Stimulated activated CD4-positive, alpha-beta T cell treated with anti-CD3 and anti-CD28 coated beads, TNF-alpha, amount 100 ng/mL, for 4 hours (primary cell): ENCODE data around the gene WDPCP.
"Not testable (repeated sequence)": the region's sequence is repeated elsewhere in the genome, so short reads cannot be mapped to it uniquely, and the experiment has no call there.

Experiments
- DNase-seq, 3 experiments: peaks; one replicate each; pipeline ENCODE4 v3.0.0-alpha.2; 2020; ENCODE audit warnings: low read depth in 3 of 3

WDPCP gene

DNA sequence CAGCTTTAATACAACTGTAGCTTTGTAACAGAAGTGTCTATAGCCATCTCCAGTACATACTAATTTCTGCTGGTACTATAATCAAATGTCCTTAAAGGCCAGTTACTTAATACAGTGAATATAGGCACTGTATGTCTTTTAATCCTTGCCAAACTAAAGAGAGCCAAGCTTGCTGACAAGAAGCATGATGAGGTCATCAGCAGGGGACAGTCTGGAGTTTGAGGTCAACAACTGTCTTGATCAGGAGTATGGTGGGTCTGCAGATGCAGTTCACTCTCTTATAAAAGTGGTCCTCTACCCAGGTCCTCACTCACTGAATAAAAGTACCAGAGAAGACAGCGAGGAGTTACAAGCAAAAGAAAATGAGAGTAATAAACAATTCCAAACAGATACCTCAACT lies 219.1 kb downstream of the WDPCP start:
- no peak for DNase-seq

DNA sequence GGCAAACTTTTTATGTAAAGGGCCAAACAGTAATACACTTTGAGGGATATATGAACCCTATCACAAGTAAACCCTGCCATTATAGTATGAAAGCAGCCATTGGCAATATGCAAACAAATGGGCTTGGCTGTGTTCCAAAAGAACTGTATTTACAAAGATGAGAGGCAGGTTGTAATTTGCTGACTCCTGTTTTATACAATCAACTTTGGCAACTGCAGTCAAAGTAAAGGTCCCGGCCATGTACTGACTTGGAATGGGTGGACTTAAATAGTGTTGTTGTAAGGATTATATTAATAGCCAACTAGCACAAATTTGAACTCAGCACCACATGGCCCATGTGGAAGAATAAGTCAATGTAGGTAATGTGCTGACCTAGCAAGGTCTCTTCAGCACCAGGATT lies 223.4 kb downstream of the WDPCP start:
- no peak for DNase-seq

DNA sequence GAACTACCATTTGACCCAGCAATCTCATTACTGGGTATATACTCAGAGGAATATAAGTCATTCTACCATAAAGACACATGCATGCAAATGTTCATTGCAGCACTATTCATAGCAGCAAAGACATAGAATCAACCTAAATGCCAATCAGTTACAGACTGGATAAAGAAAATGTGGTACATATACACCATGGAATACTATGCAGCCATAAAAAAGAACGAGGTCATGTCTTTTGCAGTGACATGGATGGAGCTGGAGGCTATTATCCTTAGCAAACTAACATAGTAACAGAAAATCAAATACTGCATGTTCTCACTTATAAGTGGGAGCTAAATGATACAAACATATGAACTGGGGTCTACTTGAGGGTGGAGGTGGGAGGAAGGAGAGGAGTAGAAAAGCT lies 230.6 kb downstream of the WDPCP start:
- DNase-seq, result not testable (repeated sequence)

DNA sequence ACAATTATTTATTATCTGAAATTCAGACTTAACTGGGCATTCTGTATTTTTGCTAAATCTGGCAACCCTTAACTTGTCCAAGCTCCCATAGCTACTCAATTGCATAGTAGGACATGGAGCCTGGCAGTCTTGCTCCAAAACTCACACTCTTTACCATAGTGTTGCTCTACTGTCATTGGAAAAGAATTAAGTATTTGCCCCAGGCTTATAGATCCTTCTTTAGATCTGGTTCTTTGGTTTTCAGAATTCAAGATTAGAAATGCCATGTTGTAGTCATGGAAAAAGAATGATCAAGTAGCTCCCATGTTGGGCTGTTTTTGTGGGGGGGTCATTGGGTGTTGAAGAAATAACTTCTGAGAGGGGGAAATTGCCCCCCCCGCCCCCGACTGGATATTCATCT lies 240.9 kb downstream of the WDPCP start:
- no peak for DNase-seq

DNA sequence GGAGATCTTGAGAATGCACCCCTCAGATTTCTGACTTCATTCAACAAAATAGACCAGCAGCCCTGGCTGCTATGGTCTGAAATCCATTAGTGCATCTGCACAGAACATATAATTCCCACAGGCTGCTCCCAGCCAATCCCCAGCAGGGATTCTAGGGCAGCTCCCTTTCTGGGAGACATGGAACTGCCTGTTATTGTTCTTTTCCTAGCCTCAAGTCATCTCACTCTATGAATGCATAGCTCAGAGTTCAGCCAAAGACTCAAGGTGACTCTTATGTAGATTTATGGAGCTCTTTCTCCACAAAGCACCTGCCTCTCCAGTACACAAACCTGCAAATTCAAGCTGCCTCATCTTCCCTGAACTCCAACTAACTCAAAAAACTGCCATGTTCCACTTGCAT lies 241.9 kb downstream of the WDPCP start:
- DNase-seq, result no peak

DNA sequence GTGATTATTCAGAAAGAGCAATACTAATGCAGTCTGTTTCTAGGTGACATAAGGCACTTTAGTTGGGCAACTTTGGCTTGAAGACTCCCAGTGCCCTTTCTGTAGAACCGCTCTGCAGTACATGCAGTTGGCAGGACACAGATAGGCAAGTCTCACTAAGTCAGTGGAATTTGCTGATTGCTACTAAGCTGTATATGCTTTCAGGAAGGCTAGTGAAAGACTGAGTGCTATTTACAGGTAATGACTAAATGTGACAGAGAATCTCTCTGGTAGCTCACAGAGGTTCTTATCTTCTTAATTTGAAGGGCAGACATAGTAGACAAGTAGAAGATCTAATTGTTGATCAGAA lies 243.0 kb downstream of the WDPCP start:
- DNase-seq, result no peak

DNA sequence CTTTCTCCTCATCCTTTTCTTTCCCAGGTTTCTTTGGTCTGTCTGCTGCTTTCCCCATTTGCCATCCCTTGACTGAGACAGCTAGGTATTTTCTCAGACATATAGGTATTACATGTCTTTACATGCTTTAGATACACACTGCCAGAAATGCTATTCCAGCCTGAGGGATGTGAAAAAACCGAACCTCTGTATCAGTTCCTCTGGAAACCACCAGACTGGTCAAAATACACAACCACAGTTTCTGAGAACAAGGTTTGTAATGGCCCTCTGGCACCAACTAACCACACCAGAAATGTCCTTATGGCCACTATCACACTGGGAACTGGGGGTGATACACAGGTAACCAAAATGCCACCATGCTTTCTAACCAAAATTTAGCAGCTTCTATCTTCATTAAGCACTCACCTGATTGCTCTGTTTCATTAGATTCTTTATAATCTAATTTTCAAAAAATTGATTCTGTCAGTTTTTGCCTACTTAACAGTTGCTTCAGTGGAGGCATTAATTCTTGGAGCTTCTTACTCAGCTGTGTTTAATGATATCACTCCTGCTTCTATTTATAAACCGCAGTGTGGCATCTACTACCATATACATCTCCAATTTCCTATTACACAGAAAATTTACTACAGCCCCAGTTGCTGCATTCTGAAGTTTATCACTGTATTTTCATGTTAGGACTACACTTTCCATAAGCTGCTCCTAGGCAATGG lies 243.5 kb downstream of the WDPCP start:
- no peak for DNase-seq

DNA sequence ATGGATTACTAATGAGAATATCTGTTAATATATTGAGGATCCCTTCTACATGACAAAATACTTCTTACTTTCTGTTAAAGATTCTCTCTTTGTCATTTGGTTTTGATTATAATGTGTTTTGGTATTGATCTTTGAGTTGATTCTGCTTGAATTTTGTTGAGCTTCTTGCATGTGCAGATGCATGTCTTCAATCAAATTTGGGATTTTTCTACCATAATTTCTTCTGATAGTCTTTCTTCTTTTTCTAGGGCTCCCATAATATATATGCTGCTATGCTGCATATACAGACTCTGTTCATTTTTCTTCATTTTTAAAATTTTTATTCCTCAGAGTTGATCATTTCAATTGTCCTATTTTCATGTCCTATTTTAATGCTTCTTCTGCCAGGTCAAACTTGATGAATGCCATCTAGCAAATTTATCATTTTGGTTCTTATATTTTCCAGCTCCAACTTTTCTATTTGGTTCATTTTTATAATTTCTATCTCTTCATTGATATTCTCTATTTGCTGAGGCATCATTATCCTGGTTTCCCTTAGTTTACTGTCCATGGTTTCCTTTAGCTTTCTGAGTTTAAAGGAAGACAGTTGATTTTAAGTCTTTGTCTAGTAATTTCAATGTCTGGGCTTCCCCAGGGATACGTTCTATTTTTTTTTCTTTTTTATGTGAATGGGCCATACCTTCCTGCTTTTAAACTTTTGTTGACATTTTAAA lies 244.7 kb downstream of the WDPCP start:
- no peak for DNase-seq

DNA sequence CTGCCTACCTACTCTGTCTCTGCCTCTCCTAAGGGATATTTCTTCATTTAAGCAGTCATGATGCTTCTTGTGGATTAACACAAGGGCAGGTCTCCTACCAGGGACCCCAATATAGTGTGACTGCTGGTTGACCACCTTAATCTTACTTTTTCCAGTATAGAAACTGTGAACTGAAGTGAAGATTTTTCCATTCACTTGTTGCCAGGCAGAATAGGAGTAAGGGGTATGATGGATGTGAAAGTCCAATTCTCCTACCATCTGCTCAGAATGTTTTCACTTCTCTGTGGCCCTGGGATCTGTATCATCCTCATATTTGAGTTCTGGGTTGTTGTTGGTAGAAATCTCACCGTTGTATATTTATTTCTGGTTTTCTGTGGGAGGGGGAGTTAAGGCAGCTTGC lies 247.8 kb downstream of the WDPCP start:
- no peak for DNase-seq

DNA sequence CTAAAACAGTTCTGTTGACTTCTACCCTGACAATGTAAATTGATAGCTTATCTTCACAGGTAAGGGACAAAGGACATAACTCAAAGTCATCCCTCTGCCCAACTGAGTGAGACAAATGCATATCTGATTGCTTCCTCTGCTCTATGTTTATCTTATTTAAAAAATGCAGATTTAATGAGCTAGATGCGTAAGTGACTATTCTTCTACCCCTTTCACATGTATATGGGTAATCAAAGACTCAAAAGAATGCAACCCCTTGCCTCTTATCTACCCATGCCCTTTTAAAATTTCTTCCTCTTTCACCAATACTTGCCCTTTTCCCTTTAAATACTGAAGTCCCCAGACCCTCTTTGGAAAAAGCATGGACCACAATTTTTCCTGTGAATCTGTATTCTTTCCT lies 253.4 kb downstream of the WDPCP start:
- DNase-seq, result no peak

DNA sequence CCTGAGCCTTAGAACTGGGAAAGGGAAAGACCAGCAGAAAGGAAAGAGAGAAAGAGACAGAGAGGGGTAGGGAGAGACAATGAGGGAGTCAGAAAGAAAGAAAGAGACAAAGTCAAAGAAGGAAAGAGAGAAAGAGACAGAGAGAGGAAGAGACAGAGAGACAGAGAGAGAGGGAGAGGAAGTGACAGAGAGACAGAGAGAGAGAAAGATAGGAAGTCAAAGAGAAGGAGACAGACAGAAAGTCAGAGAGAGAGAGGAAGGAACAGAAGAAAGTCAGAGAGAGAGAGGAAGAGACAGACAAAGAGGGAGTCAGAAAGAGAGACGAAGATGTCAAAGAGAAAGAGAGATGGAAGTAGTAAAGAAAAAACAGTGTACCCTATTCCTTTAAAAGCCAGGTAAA lies 261.8 kb downstream of the WDPCP start:
- no peak for DNase-seq

DNA sequence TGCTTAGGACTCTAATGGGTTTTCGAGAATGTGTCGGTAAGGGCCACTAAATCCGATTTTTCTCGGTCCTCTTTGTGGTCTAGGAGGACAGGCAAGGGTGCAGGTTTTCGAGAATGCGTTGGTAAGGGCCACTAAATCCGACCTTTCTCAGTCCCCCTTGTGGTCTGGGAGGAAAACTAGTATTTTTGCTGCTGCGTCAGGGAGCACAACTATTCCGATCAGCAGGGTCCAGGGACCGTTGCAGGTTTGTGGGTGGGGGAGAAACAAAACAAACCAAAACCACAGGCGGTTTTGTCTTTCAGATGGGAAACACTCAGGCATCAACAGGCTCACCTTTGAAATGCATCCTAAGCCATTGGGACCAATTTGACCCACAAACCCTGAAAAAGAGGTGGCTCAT lies 264.6 kb downstream of the WDPCP start:
- not testable (repeated sequence) for DNase-seq

DNA sequence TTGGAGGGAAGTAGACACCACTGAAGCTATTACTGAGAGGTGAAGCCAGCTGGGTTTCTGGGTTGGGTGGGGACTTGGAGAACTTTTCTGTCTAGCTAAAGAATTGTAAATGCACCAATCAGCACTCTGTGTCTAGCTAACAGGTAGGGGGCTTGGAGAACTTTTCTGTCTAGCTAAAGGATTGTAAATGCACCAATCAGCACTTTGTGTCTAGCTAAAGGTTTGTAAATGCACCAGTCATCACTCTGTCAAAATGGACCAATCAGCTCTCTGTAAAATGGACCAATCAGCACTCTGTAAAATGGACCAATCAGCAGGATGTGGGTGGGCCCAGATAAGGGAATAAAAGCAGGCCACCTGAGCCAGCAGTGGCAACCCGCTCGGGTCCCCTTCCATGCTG lies 266.3 kb downstream of the WDPCP start:
- DNase-seq, result not testable (repeated sequence)

DNA sequence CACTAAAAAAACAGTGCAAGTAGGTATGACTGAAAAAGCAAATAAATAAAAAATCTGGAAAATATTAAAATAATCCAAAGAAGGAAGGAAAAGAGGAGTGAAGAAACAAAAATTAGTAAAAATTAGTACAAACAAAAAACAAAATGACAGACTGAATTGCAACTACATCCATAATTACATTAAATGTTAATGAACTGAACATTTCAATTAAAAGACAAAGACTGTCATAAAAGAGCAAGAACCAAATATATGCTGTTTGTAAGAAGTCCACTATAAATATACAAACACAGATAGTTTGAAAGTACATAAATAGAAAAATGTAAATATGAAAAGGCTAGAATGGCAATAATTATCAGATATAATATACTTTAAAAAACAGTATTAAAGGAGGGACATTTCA lies 267.6 kb downstream of the WDPCP start:
- no peak for DNase-seq

DNA sequence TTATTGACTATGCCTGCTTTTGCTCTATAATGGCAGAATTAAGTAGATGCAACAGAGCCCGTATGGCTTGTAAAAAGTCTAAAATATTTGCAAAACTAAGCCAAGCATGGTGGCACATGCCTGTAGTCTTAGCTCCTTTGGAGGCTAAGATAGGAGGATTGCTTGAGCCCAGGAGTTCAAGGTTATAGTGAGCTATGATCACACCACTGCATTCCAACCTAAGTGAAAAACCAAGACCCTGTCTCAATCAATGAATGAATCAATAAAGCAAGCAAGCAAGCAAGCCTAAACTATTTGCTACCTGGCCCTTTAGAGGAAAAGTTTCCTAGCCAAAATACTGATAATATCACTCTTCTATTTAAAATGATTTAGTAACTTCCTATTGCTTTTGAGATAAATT lies 277.7 kb downstream of the WDPCP start:
- DNase-seq, result no peak

DNA sequence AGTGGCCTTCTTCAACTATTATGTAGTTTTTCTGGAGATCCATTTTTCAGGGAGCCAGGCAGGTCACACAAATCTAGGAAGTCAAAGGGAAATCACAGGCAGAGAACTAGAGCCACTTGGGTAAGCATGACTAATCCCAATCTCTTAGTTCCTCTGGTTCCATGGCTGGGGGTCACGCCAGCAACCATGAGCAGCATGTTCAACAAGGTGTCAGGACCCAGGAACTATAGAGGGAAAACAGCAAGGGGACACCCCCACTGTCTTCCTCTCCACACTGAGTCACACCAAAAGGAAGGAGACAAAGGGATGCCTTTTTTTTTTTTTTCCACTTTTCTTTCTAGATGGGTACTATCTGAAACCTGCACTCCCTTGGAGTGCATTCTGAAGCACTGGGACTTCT lies 286.8 kb downstream of the WDPCP start:
- no peak for DNase-seq

DNA sequence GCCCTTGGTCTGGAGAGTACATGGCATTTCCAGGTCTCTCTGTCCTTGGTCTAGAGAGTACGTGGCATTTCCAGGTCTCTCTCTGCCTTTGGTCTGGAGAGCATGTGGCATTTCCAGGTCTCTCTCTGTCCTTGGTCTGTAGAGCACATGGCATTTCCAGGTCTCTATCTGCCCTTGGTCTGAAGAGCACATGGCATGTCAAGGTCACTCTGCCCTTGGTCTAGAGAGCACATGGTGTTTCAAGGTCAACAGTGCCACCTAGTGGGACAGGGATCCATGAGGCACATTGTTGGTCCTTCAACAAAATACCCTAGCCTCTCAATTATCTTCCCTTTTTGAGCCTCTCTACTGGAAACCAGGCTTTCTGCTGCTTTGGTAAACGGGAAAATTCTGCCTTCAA lies 287.4 kb downstream of the WDPCP start:
- DNase-seq, result no peak

DNA sequence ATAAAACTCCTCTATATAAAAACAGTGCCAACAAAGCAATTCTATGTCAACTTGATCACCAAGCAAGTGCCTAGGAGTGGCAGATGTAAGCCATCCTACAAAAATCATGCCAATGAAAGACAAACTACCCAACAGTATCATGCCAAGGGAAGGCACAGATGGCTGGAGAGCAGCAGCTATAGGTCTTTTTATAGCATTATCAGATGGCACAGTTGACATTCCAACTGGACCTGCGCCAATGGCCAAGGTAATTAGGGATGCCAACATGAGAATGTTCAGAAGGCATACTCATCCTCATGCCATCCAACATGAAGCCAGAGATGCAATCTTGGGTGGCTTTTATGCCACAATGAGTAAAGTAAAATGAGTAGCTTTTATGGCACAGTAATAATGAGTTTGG lies 300.3 kb downstream of the WDPCP start:
- DNase-seq, result no peak

DNA sequence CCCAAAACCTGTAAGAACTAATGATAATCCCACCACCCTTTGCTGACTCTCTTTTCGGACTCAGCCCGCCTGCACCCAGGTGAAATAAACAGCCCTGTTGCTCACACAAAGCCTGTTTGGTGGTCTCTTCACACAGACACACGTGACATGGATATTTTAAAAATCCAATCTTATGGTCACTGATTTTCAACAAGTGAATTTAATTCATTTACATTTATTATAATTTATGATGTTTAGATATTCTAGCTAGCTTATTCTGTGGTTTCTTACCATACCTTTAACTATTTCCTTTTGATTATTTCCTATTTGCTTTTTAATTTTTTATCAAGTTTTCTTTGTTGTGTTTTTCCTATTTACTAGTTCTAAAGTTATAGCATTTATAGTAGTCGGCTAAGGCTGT lies 301.8 kb downstream of the WDPCP start:
- not testable (repeated sequence) for DNase-seq

DNA sequence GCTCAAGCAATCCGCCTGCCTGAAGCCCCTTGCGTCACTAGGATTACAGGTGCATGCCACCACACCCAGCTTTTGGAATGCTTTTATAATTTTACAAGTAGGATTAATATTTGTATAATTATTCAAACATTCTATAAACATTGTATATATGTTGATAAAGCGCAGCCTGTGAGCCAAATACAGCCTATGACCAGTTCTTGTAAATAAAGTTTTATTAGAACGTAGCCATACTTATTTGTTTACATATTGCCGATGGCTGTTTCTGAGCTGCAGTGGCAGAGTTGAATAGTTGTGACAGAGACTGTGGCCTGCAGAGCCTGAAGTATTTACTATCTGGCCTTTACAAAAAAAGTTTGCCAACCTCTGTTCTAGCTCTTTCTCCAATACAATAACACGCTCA lies 305.0 kb downstream of the WDPCP start:
- DNase-seq, result no peak

DNA sequence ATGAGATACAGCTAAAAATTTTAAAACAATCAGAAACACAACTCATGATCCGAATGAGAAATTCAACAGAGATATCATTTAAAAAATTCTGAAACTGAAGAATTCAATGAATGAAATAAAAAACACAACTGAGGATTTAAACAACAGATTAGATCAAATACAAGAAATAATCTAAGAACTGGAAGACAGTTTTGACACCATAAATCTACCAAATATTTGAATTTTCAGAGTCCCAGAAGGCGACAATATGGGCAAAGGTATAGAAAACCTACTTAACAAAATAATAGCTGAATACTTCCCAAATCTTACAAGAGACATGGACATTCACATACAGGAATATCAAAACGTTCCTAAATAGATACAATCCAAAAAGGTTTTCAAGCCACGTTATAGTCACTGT lies 315.7 kb downstream of the WDPCP start:
- DNase-seq, result no peak

DNA sequence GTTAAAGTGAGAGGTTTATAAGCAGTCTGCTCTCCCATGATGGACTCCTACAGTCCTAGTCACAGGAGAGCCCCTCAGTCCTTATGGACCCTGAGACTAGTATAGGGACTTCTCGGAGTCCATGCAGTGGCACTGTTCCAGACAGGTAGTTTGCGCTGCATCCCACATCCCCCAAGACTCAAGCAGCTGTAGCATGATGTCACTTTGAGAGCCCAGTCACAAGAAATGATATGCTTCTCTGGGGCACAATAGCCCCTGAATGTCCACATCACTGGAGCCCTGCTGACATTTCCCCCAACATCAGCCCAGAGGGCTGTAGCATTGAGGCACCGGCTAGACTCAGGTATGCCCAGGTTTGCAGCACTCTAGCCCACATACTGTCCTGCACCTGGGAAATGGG lies 317.6 kb downstream of the WDPCP start:
- DNase-seq, result no peak

DNA sequence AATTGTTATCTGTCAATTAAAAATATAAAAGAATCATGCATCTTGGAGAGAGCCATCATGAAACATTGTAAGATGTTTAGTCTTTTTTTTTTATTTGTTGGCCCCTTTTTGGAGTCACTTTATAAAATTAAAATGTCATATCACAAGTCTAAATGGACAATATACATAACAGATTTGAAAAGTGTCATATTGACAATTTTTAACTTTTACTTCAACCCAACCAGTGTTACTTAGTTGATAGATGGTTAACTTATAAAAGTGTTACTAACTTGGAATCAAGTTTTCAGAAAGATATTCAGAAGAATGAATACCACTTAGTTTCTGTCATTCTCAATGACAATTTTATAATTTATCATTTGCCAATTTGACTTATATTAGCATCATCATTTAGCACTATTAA lies 319.3 kb downstream of the WDPCP start:
- no peak for DNase-seq

DNA sequence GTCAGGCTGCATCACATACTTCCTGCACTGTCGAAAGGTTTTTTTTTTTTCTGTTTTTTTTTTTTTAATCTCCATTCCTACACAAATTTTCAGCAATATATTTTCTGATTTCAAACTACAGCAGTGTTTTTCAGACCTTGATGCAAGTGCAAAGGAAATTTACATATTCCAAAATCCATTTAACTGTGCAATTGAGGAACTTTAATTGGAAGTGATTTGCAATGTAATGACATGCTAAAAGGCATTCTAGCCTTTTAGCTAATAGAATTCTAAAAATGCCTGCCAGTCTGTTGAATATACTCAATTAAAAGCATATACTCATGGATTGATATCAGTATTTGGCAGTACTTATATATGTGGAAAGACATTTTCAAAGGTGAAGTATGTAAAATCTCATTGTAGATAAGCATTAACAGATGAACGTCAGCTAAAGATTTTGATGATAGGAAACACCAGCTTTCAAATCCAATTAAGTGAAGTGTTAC lies 327.1 kb downstream of the WDPCP start:
- DNase-seq, result no peak
